ENCODE measurements around the gene LMAN1.

Gene LMAN1

GRCh38 chr18:59340817-59341216, 18.2 kb downstream of the LMAN1 start:
- DNase-seq: no peak
- H3K4me3 ChIP-seq (ENCODE audit: low read depth, low read length): no peak overlapping the region
- no peaks in the 10 kb centered on the region for H3K4me1 ChIP-seq
- peaks cover 20% of the 10 kb centered on the region for H3K36me3 ChIP-seq
- no peaks in the 10 kb centered on the region for H3K27me3 ChIP-seq
- TF ChIP-seq CTCF (IDR thresholded peaks at IDR 0.05; ENCODE audit: low read depth, low read length): no peak
- H3K9me3 ChIP-seq: no peaks in the 10 kb centered on the region

DNA sequence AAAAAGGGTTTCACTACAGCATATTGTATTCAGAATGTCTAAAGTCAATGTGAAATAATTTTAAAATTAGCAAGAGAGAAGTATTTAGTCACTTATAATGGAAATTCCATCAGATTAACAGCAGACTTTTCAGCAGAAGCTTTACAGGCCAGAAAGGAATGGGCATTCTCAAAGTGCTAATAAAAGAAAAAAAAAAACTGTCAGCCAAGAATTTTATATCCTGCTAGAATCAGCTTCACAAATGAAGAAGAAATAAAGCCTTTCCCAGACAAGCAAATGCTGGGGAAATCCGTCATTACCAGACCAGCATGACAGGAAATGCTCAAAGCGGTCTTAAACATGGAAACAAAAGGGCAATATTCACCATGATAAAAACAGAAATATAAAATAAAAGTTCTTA, 18.8 kb downstream of the LMAN1 start:
- TF ChIP-seq CTCF (IDR thresholded peaks at IDR 0.05; ENCODE audit: low read depth, low read length): no peak

DNA sequence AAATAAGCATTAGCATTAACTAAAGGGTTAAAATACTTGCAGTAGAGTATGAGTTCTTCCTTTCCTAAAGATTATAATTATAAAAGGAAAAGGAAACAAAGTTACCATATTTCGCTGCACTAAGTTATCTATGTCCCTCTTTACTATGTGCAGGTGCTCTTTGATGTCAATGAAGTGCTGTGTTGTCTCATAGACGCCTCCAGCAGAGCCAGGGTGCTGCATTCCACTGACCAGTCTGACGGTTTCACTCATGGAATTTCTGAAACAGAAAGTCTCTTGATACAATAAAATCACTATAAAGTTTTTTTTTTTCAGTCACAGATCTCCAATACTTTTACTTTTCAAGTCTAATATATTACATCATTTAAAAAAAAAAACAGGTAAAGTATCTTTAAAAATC, 26.1 kb downstream of the LMAN1 start:
- Histone ChIP-seq H3K36me3 (no peaks in the 10 kb centered on the region; the same call in 1 of the 2 replicates), H3K4me3 (ENCODE audit: low read depth, low read length) (no peak overlapping the region), H3K27me3 (no peaks in the 10 kb centered on the region), H3K4me1 (no peaks in the 10 kb centered on the region), H3K9me3 (no peaks in the 10 kb centered on the region)
- no peak for DNase-seq
- TF ChIP-seq CTCF (IDR thresholded peaks at IDR 0.05; ENCODE audit: low read depth, low read length): no peak

More for the DNA sequence above, 18.8 kb downstream of the LMAN1 start:
- H3K4me1 ChIP-seq: no peaks in the 10 kb centered on the region
- H3K36me3 ChIP-seq: peaks cover 16% of the 10 kb centered on the region
- no peaks in the 10 kb centered on the region for H3K9me3 ChIP-seq
- DNase-seq: no peak
- no peak overlapping the region for H3K4me3 ChIP-seq (ENCODE audit: low read depth, low read length)
- H3K27me3 ChIP-seq: no peaks in the 10 kb centered on the region

GRCh38 chr18:59328683-59329082, 30.4 kb downstream of the LMAN1 start:
- no peak for TF ChIP-seq CTCF (IDR thresholded peaks at IDR 0.05; ENCODE audit: low read depth, low read length)
- no peak overlapping the region for H3K4me3 ChIP-seq (ENCODE audit: low read depth, low read length)
- no peaks in the 10 kb centered on the region for H3K9me3 ChIP-seq
- no peak for DNase-seq
- H3K27me3 ChIP-seq: no peaks in the 10 kb centered on the region
- no peaks in the 10 kb centered on the region for H3K36me3 ChIP-seq
- H3K4me1 ChIP-seq: no peaks in the 10 kb centered on the region

DNA sequence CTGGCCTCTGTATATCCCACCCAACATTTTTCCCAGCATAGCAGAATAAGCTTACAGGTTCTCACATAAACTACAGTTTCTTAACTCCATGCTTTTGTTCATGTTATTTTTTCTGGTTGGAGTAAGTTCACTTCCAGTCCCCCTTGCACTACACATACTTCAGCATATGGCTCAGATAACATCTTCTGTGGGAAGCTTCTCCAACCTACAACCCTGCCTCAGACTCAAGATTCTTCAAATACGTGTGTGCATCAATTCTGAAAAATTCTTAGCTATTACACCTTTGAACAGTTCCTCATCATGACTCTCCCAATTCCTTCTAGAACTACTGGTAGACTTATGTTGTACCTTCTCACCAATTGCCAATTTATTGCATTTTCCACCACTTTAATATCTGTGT, 33.1 kb downstream of the LMAN1 start:
- Histone ChIP-seq H3K27me3 (no peaks in the 10 kb centered on the region), H3K9me3 (no peaks in the 10 kb centered on the region), H3K4me3 (ENCODE audit: low read depth, low read length) (no peak overlapping the region), H3K4me1 (no peaks in the 10 kb centered on the region), H3K36me3 (no peaks in the 10 kb centered on the region)
- no peak for TF ChIP-seq CTCF (IDR thresholded peaks at IDR 0.05; ENCODE audit: low read depth, low read length)
- no peak for DNase-seq

DNA sequence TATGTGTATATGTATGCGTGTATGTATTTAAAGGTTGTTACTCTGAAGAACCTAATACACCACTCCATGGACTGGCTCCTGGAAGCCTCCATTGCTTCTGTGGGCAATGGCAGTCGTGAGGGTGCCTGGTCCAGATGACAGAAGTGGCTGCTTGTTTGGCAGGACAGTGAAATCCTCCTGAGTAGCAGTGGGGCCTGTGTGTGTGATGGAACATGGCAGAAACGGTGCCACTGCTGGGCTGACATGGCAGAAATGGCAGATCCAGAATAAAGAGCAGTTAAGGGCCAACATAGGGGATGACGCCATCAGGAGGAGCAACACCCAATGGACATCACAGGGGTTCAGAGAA, 34.5 kb downstream of the LMAN1 start:
- no peaks in the 10 kb centered on the region for H3K9me3 ChIP-seq

More for the DNA sequence above, 34.5 kb downstream of the LMAN1 start:
- no peaks in the 10 kb centered on the region for H3K4me1 ChIP-seq
- no peak for TF ChIP-seq CTCF (IDR thresholded peaks at IDR 0.05; ENCODE audit: low read depth, low read length)
- H3K27me3 ChIP-seq: no peaks in the 10 kb centered on the region
- H3K36me3 ChIP-seq: no peaks in the 10 kb centered on the region
- H3K4me3 ChIP-seq (ENCODE audit: low read depth, low read length): no peak overlapping the region
- DNase-seq: no peak

Measured in BE2C (cell line).